Liver (tissue), 9 donors: ENCODE measurements around the gene PPARA. TPM values are rescaled to one million over a fixed set of nuclear protein-coding genes. Genes with fewer than 3 reads are reported as not detected.

Experiments used
- DNase-seq: peaks from one replicate; pipeline ENCODE4 v3.0.0-alpha.2; 2017; ENCODE audit warnings: low spot score
- H3K27ac ChIP-seq, 2 donors: one replicate each; pipeline ENCODE4 v1.7.0; 2013; ENCODE audit warnings: inconsistent platforms in 2 of 2, low read length in 2 of 2, control low read depth in 1 of 2, low read depth in 1 of 2, mild to moderate bottlenecking in 1 of 2
- H3K27me3 ChIP-seq, 4 donors: one replicate each; pipeline versions ENCODE4 v1.6.1 to v1.7.0; 2013; ENCODE audit warnings: low read length in 3 of 4, inconsistent platforms in 1 of 4, mild to moderate bottlenecking in 1 of 4, moderate library complexity in 1 of 4; ENCODE audit not compliant: control insufficient read depth in 4 of 4, insufficient read depth in 4 of 4
- H3K36me3 ChIP-seq, 4 donors: one replicate each; pipeline versions ENCODE4 v1.6.1 to v1.7.0; 2013; ENCODE audit warnings: low read length in 3 of 4, mild to moderate bottlenecking in 3 of 4, low read depth in 1 of 4, moderate library complexity in 1 of 4; ENCODE audit not compliant: control insufficient read depth in 4 of 4, insufficient read depth in 3 of 4
- H3K4me1 ChIP-seq, 4 donors: one replicate each; pipeline versions ENCODE4 v1.6.1 to v1.7.0; 2013; ENCODE audit warnings: low read length in 3 of 4, mild to moderate bottlenecking in 3 of 4, moderate library complexity in 1 of 4; ENCODE audit not compliant: control insufficient read depth in 4 of 4, insufficient read depth in 4 of 4
- H3K4me3 ChIP-seq, 3 donors: one replicate each; pipeline versions ENCODE4 v1.6.1 to v1.7.0; 2013; ENCODE audit warnings: low read length in 3 of 3, control low read depth in 1 of 3, low read depth in 1 of 3, mild to moderate bottlenecking in 1 of 3
- H3K9ac ChIP-seq, 2 donors: one replicate each; pipeline ENCODE4 v1.7.0; 2013; ENCODE audit warnings: low read length in 2 of 2, mild to moderate bottlenecking in 2 of 2, moderate library complexity in 2 of 2, control low read depth in 1 of 2, low read depth in 1 of 2
- H3K9me3 ChIP-seq, 4 donors: one replicate each; pipeline versions ENCODE4 v1.6.1 to v1.7.0; 2013; ENCODE audit warnings: low read length in 3 of 4; ENCODE audit not compliant: control insufficient read depth in 4 of 4
- EGR1 ChIP-seq, 2 donors: IDR thresholded peaks; 2 replicates each; pipeline ENCODE4 v1.6.1; 2016 to 2018; ENCODE audit warnings: antibody characterized with exemption in 2 of 2, low read depth in 2 of 2
- FOXA1 ChIP-seq: IDR thresholded peaks from 2 replicates; pipeline ENCODE4 v1.6.1; 2016; ENCODE audit warnings: antibody characterized with exemption
- FOXA2 ChIP-seq: IDR thresholded peaks from 2 replicates; pipeline ENCODE4 v1.6.1; 2016; ENCODE audit warnings: antibody characterized with exemption
- GABPA ChIP-seq, 2 donors: IDR thresholded peaks in 1 of 2; conservative IDR thresholded peaks in 1 of 2; 2 replicates each; pipeline ENCODE4 v1.6.1; 2016; ENCODE audit warnings: antibody characterized with exemption in 2 of 2, mild to moderate bottlenecking in 1 of 2, moderate library complexity in 1 of 2
- HNF4A ChIP-seq, 2 donors: conservative IDR thresholded peaks; 2 replicates each; pipeline ENCODE4 v1.6.1; 2016; ENCODE audit warnings: antibody characterized with exemption in 2 of 2, mild to moderate bottlenecking in 2 of 2
- HNF4G ChIP-seq: IDR thresholded peaks from 2 replicates; pipeline ENCODE4 v1.6.1; 2016; ENCODE audit warnings: antibody characterized with exemption
- JUND ChIP-seq, 2 donors: IDR thresholded peaks; 2 replicates each; pipeline ENCODE4 v1.6.1; 2016; ENCODE audit warnings: antibody characterized with exemption in 2 of 2
- NR2F2 ChIP-seq: IDR thresholded peaks from 2 replicates; pipeline ENCODE4 v1.6.1; 2016; ENCODE audit warnings: antibody characterized with exemption
- RAD21 ChIP-seq, 2 donors: IDR thresholded peaks; 2 replicates each; pipeline ENCODE4 v1.6.1; 2016; ENCODE audit warnings: antibody characterized with exemption in 2 of 2, mild to moderate bottlenecking in 2 of 2
- RXRA ChIP-seq, 2 donors: IDR thresholded peaks; 2 replicates each; pipeline ENCODE4 v1.6.1; 2017 to 2018; ENCODE audit warnings: antibody characterized with exemption in 2 of 2, mild to moderate bottlenecking in 1 of 2
- SP1 ChIP-seq: IDR thresholded peaks from 2 replicates; pipeline ENCODE4 v1.6.1; 2018; ENCODE audit warnings: antibody characterized with exemption, mild to moderate bottlenecking
- TAF1 ChIP-seq: conservative IDR thresholded peaks from 2 replicates; pipeline ENCODE4 v1.6.1; 2016; ENCODE audit warnings: antibody characterized with exemption, mild to moderate bottlenecking
- YY1 ChIP-seq: IDR thresholded peaks from 2 replicates; pipeline ENCODE4 v1.6.1; 2016; ENCODE audit warnings: antibody characterized with exemption, mild to moderate bottlenecking
- WGBS: extraction: QIAGEN DNeasy Blood & Tissue Kit; methylation state at CpG from one replicate; pipeline ENCODE4 v1.1.7; 2013; 5-methylcytosine and 5-hydroxymethylcytosine counted together
- polyA plus RNA-seq, 2 donors: library from polyadenylated mRNA; stranded (reverse) in 1 of 2; unstranded in 1 of 2; fragments of 200-250 nt in 1 of 2; fragments of >200 nt in 1 of 2; fragmentation: Nextera tagmentation in 1 of 2; extraction: Ambion mirVana in 1 of 2; gene quantifications; one replicate each; pipeline versions ENCODE4 v1.2.1 to v1.2.3, GENCODE V29; 2013 to 2015
- total RNA-seq, 2 donors: library from RNA; depleted of rRNA; stranded (reverse); fragments of >200 nt; gene quantifications; one replicate each; pipeline ENCODE4 v1.2.3, GENCODE V29; 2014
- TF ChIP-seq, protein P1 (sequence below): IDR thresholded peaks from 2 replicates; pipeline ENCODE4 v1.6.1; 2016; ENCODE audit warnings: antibody characterized with exemption
- TF ChIP-seq, protein P2 (sequence below): fragments of 150-350 bp; IDR thresholded peaks from 2 replicates; pipeline ENCODE4 v1.5.1; 2017; ENCODE audit warnings: improper control_type of control experiment, low read depth, low read length; ENCODE audit not compliant: missing input control
- TF ChIP-seq, protein P3 (sequence below): IDR thresholded peaks from 2 replicates; pipeline ENCODE4 v1.6.1; 2016; ENCODE audit warnings: antibody characterized with exemption, mild to moderate bottlenecking
- TF ChIP-seq, protein P4 (sequence below): IDR thresholded peaks from 2 replicates; pipeline ENCODE4 v1.6.1; 2016; ENCODE audit warnings: antibody characterized with exemption
- TF ChIP-seq, protein P5 (sequence below): IDR thresholded peaks from 2 replicates; pipeline ENCODE4 v1.6.1; 2016; ENCODE audit warnings: antibody characterized with exemption
- donor health status: healthy.
- donor health status: healthy.
- donor health status: healthy.
- donor health status: healthy.
- donor health status: healthy.

PPARA gene
- total and polyA plus RNA-seq, 4 donors = 31.2 to 78.8 (median 41.3) TPM

DNA sequence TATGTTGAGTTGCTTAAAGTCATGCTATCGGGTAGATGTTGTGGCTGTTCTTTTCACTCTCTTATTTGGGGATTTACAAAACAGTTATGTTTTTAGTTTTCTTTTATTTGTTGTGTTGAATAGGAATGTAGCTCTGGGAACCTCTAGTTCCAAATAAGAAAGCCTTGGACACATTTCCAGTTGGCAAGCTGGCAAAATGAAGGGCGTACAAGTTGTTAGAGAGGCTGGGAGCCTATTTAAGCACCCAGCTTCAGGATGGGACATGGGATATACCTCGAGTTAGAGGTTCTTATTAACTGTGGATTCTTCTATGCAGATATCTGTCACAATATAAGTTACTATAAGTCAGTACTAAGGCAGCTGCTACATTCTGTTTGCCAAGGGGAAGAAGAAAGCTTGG lies 22.8 kb downstream of the PPARA start (continued):
- TF ChIP-seq, protein P1, sequence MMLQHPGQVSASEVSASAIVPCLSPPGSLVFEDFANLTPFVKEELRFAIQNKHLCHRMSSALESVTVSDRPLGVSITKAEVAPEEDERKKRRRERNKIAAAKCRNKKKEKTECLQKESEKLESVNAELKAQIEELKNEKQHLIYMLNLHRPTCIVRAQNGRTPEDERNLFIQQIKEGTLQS = no peak

DNA sequence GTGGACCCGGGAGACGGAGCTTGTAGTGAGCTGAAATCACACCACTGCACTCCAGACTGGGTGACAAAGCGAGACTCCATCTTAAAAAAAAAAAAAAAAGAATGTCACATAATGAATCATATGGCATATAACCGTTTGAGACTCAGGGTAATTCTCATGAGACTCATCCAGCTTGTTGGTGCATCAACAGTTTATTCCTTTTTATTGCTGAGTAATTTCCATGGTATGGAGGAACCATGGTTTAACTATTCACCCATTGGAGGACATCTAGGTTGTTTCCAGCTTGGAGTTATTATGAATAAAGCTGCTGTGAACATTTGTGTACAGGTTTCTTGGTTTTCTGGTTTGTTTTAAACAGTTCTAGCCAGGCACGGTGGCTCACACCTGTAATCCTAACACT lies 25.3 kb downstream of the PPARA start:
- TF ChIP-seq RXRA (IDR thresholded peaks at IDR 0.05) (no peak), SP1 (no peak), JUND (IDR thresholded peaks at IDR 0.05) (no peak), FOXA1 (no peak), EGR1 (IDR thresholded peaks at IDR 0.05; ENCODE audit: low read depth in 2 of 2) (no peak), HNF4A (conservative IDR thresholded peaks at IDR 0.05) (no peak), GABPA (IDR thresholded peaks at IDR 0.05 in 1 of 2, conservative IDR thresholded peaks at IDR 0.05 in 1 of 2) (no peak), YY1 (no peak), HNF4G (no peak), TAF1 (no peak), FOXA2 (no peak), NR2F2 (no peak), RAD21 (IDR thresholded peaks at IDR 0.05) (no peak)
- TF ChIP-seq, protein P1 = no peak
- TF ChIP-seq, protein P2, sequence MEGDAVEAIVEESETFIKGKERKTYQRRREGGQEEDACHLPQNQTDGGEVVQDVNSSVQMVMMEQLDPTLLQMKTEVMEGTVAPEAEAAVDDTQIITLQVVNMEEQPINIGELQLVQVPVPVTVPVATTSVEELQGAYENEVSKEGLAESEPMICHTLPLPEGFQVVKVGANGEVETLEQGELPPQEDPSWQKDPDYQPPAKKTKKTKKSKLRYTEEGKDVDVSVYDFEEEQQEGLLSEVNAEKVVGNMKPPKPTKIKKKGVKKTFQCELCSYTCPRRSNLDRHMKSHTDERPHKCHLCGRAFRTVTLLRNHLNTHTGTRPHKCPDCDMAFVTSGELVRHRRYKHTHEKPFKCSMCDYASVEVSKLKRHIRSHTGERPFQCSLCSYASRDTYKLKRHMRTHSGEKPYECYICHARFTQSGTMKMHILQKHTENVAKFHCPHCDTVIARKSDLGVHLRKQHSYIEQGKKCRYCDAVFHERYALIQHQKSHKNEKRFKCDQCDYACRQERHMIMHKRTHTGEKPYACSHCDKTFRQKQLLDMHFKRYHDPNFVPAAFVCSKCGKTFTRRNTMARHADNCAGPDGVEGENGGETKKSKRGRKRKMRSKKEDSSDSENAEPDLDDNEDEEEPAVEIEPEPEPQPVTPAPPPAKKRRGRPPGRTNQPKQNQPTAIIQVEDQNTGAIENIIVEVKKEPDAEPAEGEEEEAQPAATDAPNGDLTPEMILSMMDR = no peak
- TF ChIP-seq, protein P3, sequence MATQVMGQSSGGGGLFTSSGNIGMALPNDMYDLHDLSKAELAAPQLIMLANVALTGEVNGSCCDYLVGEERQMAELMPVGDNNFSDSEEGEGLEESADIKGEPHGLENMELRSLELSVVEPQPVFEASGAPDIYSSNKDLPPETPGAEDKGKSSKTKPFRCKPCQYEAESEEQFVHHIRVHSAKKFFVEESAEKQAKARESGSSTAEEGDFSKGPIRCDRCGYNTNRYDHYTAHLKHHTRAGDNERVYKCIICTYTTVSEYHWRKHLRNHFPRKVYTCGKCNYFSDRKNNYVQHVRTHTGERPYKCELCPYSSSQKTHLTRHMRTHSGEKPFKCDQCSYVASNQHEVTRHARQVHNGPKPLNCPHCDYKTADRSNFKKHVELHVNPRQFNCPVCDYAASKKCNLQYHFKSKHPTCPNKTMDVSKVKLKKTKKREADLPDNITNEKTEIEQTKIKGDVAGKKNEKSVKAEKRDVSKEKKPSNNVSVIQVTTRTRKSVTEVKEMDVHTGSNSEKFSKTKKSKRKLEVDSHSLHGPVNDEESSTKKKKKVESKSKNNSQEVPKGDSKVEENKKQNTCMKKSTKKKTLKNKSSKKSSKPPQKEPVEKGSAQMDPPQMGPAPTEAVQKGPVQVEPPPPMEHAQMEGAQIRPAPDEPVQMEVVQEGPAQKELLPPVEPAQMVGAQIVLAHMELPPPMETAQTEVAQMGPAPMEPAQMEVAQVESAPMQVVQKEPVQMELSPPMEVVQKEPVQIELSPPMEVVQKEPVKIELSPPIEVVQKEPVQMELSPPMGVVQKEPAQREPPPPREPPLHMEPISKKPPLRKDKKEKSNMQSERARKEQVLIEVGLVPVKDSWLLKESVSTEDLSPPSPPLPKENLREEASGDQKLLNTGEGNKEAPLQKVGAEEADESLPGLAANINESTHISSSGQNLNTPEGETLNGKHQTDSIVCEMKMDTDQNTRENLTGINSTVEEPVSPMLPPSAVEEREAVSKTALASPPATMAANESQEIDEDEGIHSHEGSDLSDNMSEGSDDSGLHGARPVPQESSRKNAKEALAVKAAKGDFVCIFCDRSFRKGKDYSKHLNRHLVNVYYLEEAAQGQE = no peak
- TF ChIP-seq, protein P4, sequence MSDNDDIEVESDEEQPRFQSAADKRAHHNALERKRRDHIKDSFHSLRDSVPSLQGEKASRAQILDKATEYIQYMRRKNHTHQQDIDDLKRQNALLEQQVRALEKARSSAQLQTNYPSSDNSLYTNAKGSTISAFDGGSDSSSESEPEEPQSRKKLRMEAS = no peak
- TF ChIP-seq, protein P5, sequence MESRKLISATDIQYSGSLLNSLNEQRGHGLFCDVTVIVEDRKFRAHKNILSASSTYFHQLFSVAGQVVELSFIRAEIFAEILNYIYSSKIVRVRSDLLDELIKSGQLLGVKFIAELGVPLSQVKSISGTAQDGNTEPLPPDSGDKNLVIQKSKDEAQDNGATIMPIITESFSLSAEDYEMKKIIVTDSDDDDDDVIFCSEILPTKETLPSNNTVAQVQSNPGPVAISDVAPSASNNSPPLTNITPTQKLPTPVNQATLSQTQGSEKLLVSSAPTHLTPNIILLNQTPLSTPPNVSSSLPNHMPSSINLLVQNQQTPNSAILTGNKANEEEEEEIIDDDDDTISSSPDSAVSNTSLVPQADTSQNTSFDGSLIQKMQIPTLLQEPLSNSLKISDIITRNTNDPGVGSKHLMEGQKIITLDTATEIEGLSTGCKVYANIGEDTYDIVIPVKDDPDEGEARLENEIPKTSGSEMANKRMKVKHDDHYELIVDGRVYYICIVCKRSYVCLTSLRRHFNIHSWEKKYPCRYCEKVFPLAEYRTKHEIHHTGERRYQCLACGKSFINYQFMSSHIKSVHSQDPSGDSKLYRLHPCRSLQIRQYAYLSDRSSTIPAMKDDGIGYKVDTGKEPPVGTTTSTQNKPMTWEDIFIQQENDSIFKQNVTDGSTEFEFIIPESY = no peak
- WGBS = 89% methylated on average over 5 of the region's 5 CpGs
- Histone ChIP-seq H3K27me3 (no peaks in the 10 kb centered on the region), H3K4me3 (no peak overlapping the region), H3K27ac (no peak overlapping the region), H3K36me3 (peaks cover 0 to 25% (median 15%) of the 10 kb centered on the region in 4 donors), H3K9me3 (peaks cover 0 to 3% (median 1%) of the 10 kb centered on the region in 4 donors), H3K4me1 (peaks cover 6 to 27% (median 22%) of the 10 kb centered on the region in 4 donors), H3K9ac (no peak overlapping the region)
- no peak for DNase-seq
